RWPE2 (cell line): ENCODE measurements around the gene SPG11.

ENCODE experiments used
- ATAC-seq: fragments of 200-7000 bp; cut with Tn5 transposase; 3 replicates; pipeline ENCODE4 v1.9.1; 2021; ENCODE audit warnings: low read depth
- DNase-seq: peaks from one replicate; pipeline ENCODE4 v3.0.0-alpha.2; 2020; ENCODE audit warnings: low spot score
- H3K27ac ChIP-seq: fragments of 450-650 bp; 2 replicates; pipeline ENCODE4 v1.5.1; 2017; ENCODE audit warnings: mild to moderate bottlenecking; ENCODE audit not compliant: poor library complexity, severe bottlenecking
- H3K27me3 ChIP-seq: fragments of 250-450 bp; sonication (Bioruptor Pico); 2 replicates; pipeline ENCODE4 v1.5.1; 2021; ENCODE audit warnings: mild to moderate bottlenecking, moderate library complexity; ENCODE audit not compliant: insufficient read depth, poor library complexity, severe bottlenecking
- H3K36me3 ChIP-seq: fragments of 250-450 bp; sonication (Bioruptor Pico); 2 replicates; pipeline ENCODE4 v1.5.1; 2020; ENCODE audit warnings: low read depth, mild to moderate bottlenecking, moderate library complexity
- H3K4me1 ChIP-seq: fragments of 250-450 bp; sonication (Bioruptor Pico); 2 replicates; pipeline ENCODE4 v1.5.1; 2021; ENCODE audit warnings: mild to moderate bottlenecking, moderate library complexity; ENCODE audit not compliant: insufficient read depth, poor library complexity, severe bottlenecking
- H3K4me3 ChIP-seq: fragments of 250-450 bp; sonication (Bioruptor Pico); 2 replicates; pipeline ENCODE4 v1.5.1; 2021; ENCODE audit warnings: mild to moderate bottlenecking, moderate library complexity; ENCODE audit not compliant: severe bottlenecking
- H3K9me3 ChIP-seq: fragments of 250-450 bp; sonication (Bioruptor Pico); 2 replicates; pipeline ENCODE4 v1.5.1; 2021; ENCODE audit warnings: mild to moderate bottlenecking, moderate library complexity; ENCODE audit not compliant: severe bottlenecking
- TF ChIP-seq, protein P1 (sequence below): fragments of 450-650 bp; IDR thresholded peaks from one replicate; pipeline ENCODE4 v1.5.1; 2017; ENCODE audit warnings: mild to moderate bottlenecking, moderate library complexity; ENCODE audit not compliant: poor library complexity, severe bottlenecking

Gene SPG11

DNA sequence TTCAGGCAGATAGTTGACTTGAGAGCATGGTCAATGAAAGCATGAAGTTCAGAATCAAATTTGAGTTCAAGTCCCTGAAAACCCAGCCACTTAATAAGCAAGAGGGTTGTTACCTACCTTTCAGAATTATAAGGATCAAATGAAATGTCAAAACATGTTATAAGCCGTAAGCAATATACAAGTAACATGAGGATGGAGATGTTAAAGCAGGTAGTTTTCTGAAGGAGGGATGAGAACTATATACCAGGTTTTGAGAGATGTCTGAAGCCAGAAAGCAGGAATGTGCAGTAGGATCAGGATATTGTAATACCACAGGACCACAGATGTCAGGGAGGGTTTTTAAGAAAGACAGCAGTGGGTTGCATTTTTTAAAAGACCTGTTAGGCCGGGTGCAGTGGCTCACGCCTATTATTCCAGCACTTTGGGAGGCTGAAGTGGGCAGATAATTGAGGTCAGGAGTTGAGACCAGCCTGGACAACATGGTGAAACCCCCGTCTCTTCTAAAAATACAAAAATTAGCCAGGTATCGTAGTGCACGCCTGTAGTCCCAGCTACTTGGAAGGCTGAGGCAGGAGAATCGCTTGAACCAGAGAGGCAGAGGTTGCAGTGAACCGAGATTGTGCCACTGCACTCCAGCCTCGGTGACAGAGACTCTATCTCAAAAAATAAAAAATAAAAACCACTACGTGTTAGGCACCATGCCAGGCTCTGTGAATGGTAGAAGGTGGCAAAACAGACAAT, 133.4 kb downstream of the SPG11 start:
- ATAC-seq (peak; percentile 18; the same call in 1 of the 3 replicates), DNase-seq (no peak)
- Histone ChIP-seq H3K9me3 (no peaks in the 10 kb centered on the region), H3K27ac (no peak overlapping the region), H3K27me3 (no peaks in the 10 kb centered on the region), H3K4me3 (no peak overlapping the region), H3K36me3 (peaks cover 36% of the 10 kb centered on the region), H3K4me1 (no peaks in the 10 kb centered on the region)
- TF ChIP-seq, protein P1, sequence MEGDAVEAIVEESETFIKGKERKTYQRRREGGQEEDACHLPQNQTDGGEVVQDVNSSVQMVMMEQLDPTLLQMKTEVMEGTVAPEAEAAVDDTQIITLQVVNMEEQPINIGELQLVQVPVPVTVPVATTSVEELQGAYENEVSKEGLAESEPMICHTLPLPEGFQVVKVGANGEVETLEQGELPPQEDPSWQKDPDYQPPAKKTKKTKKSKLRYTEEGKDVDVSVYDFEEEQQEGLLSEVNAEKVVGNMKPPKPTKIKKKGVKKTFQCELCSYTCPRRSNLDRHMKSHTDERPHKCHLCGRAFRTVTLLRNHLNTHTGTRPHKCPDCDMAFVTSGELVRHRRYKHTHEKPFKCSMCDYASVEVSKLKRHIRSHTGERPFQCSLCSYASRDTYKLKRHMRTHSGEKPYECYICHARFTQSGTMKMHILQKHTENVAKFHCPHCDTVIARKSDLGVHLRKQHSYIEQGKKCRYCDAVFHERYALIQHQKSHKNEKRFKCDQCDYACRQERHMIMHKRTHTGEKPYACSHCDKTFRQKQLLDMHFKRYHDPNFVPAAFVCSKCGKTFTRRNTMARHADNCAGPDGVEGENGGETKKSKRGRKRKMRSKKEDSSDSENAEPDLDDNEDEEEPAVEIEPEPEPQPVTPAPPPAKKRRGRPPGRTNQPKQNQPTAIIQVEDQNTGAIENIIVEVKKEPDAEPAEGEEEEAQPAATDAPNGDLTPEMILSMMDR = no peak

DNA sequence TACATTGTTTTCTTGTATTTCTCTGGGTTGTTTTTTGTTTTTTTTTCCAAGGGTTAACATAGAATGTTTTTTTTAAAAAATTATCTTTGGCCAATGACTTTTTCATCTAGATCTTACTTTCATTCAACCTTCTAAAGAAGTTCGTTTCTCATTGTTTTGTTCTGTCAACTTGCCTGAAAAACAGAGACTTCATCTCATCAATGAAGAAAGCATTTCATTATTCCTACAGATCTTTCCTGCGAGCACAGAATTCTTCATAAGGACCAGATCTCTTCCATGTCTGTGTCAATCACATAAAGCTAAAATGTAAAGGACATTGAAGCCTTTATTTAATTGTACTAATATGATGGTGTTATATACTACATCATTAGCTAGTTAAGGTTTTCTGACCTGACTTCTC, 136.2 kb downstream of the SPG11 start:
- DNase-seq (no peak), ATAC-seq (no peak)
- Histone ChIP-seq H3K9me3 (no peaks in the 10 kb centered on the region), H3K36me3 (peaks cover 57% of the 10 kb centered on the region), H3K4me3 (no peak overlapping the region), H3K4me1 (no peaks in the 10 kb centered on the region), H3K27ac (no peak overlapping the region), H3K27me3 (no peaks in the 10 kb centered on the region)
- TF ChIP-seq, protein P1 = no peak

DNA sequence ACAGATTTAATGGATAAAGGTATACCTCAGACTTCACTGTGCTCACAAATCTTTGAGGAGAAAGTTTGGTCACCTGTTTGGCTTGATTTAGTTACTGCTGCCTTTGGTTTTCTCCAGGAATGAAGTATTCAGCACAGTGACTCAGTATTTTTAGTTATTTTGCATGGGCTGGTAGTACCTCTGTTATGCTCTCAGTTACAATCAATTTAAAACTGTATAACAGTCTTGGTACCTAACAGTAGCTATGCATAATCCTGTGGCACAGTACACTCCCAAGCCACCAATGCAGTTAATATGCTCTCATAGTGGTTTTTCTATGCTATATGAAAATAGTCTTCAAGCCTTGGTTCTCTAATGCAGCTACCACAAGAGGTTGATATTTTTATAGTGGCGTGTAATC, 138.4 kb downstream of the SPG11 start:
- Histone ChIP-seq H3K27me3 (no peaks in the 10 kb centered on the region), H3K27ac (no peak overlapping the region), H3K4me1 (no peaks in the 10 kb centered on the region), H3K4me3 (no peak overlapping the region), H3K9me3 (no peaks in the 10 kb centered on the region), H3K36me3 (peaks cover 77% of the 10 kb centered on the region)
- no peak for DNase-seq
- TF ChIP-seq, protein P1 = no peak
- ATAC-seq = no peak

DNA sequence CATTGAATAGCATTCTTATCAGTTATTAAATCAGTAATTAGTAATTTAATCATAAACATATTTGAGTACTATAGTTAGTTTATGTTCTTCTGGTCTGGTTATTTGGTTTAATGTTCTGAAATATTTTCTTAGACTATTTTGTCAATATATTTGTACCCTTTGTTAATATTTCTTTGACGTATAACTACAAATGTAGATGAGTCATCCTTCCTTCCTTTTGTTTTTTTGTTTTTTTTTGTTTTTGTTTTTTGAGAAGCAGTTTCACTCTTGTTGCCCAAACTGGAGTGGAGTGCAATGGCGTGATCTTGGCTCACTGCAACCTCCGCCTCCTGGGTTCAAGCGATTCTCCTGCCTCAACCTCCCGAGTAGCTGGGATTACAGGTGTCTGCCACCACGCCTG, 143.9 kb downstream of the SPG11 start:
- H3K27ac ChIP-seq = no peak overlapping the region
- no peaks in the 10 kb centered on the region for H3K27me3 ChIP-seq
- no peaks in the 10 kb centered on the region for H3K9me3 ChIP-seq
- H3K4me1 ChIP-seq = no peaks in the 10 kb centered on the region
- TF ChIP-seq, protein P1 = no peak
- no peak for ATAC-seq
- H3K4me3 ChIP-seq = no peak overlapping the region
- H3K36me3 ChIP-seq = peaks cover 94% of the 10 kb centered on the region
- no peak for DNase-seq

DNA sequence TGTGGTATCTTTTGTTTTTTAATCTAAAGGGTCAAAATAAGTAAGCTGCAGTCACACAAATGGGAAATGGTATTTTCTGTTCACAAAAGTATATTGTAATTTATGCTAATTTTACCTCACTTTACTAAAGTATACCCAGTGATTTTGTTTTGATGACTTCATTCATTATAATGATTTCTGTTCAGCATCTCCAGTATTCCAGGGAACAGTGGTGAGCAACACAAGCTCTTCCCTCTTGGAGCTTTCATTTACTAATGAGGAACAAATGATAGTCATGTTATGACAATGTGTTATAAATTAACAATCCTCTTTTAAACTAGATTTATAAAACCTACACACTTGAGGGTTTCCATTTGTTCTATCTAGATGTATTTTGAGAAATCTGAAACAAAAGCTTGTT, 147.0 kb downstream of the SPG11 start:
- ATAC-seq (no peak), DNase-seq (no peak)
- no peaks in the 10 kb centered on the region for H3K9me3 ChIP-seq
- TF ChIP-seq, protein P1 = no peak
- H3K27ac ChIP-seq = no peak overlapping the region
- no peaks in the 10 kb centered on the region for H3K4me1 ChIP-seq
- H3K4me3 ChIP-seq = no peak overlapping the region
- H3K27me3 ChIP-seq = no peaks in the 10 kb centered on the region
- peaks cover 80% of the 10 kb centered on the region for H3K36me3 ChIP-seq
